ENCODE data around the gene CLTA.
A peak's percentile ranks its signal among the peaks of the same experiment; 100 is the strongest.
"Not testable (repeated sequence)": the region's sequence is repeated elsewhere in the genome, so short reads cannot be mapped to it uniquely, and the experiment has no call there.

Gene CLTA

DNA sequence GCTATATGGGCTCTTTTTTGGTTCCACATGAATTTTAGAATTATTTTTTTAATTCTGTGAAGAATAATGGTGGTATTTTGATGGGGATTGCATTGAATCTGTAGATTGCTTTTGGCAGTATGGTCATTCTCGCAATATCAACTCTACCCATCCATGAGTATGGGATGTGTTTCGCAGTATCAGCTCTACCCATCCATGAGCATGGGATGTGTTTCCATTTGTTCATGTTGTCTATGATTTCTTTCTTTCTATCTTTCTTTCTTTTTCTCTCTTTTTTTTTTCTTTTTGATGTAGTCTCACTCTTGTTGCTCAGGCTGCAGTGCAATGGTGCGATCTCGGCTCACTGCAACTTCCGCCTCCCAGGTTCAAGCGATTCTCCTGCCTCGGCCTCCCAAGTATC is 48.5 kb downstream of the CLTA start:
- DNase-seq (ENCODE audit: low read depth, low spot score), result not testable (repeated sequence)

DNA sequence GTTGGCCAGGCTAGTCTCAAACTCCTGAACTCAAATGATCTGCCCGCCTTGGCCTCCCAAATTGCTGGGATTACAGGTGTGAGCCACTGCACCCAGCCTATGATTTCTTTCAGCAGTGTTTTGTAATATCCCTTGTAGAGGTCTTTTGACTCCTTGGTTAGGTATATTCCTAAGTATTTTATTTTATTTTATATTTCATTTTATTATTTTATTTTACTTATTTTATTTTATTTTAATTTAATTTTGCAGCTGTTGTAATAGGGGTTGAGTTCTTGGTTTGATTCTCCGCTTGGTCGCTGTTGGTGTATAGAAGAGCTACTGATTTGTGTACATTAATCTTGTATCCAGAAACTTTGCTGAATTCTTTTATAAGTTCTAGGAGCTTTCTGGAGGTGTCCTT is 49.0 kb downstream of the CLTA start:
- DNase-seq (ENCODE audit: low read depth, low spot score), result not testable (repeated sequence)

GRCh38 chr9:36245906-36246305 is 55.2 kb downstream of the CLTA start:
- DNase-seq (ENCODE audit: low read depth, low spot score), result no peak

- DNase-seq (ENCODE audit: low read depth, low spot score), result no peak
Measured at GRCh38 chr9:36247356-36247755, 56.6 kb downstream of the CLTA start.

- not testable (repeated sequence) for DNase-seq (ENCODE audit: low read depth, low spot score)
Measured at GRCh38 chr9:36248061-36248460, 57.3 kb downstream of the CLTA start.

GRCh38 chr9:36249189-36249588 is 58.5 kb downstream of the CLTA start:
- no peak for DNase-seq (ENCODE audit: low read depth, low spot score)

- DNase-seq (ENCODE audit: low read depth, low spot score), result no peak
Measured at GRCh38 chr9:36250079-36250478, 59.4 kb downstream of the CLTA start.

DNA sequence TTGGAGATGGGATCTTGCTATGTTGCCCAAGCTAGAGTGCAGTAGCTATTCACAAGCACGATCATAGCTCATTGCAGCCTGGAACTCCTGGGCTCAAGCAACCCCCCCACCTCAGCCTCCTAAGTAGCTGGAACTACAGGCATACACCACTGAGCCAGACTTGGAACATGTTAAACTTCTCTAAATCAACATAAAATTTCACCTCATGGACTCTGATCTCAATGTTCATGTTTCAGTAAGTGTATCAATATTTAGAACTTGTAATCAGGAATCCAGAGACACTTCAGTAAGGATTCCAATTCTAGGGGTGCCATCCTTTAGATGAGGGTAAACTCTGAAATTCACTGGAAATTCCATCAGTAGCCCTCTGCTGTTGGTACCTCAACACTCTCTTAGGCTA is 60.7 kb downstream of the CLTA start:
- no peak for DNase-seq (ENCODE audit: low read depth, low spot score)

DNA sequence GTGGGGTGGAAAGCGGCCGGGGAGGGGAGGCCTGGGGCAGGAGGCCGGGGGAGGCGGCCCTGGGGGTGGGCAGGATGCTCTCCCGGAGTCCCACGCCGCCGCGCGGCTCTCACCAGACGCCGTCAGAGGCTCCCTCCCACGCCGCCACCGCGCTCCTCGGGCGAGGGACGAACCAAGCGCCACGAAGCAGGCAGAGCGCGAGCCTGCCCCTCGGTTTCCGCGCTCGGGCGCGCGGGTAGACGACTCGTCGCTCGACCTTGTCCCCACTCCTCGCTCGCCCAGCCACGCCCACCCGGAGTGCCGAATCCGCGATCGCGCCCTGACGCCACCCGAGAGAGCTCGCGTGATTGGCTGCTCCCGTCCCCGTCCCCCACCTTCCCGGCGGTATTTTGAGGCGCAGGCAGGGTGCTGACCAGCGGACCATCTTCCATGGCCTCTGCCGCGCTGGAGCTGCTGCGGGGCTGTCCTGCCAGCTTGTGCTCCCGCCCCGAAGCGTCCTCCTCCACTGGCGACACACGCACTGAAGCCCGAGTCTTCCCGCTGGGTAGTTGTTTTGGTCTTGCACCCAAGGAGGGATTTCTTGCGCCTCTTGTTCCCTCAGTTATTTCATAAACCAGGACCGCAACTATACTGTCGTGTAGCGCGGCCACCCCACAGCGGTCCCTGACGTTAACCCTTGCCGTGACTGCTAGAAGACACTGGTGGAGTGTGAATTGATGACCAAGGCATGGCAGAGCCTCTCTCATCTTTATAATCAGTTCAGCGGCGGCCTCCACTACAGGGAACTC is 67.7 kb downstream of the CLTA start, which contains the start of gene GNE:
Gene GNE, minus strand, starts transcription at position 241 of the 788 bp plus-strand sequence. CDS start 9,093 bp downstream, outside the sequence.
- peak; percentile 60 for DNase-seq (ENCODE audit: low read depth, low spot score)

- no peak for DNase-seq (ENCODE audit: low read depth, low spot score)
Measured at GRCh38 chr9:36258996-36259533, 68.3 kb downstream of the CLTA start.

Measured in iPS DF 19.7 (cell line).